HG03139 (cell line): ENCODE measurements around the gene ACOXL.

Experiments used
- ATAC-seq: cut with Tn5 transposase; IDR thresholded peaks from one replicate; pipeline ENCODE4 v1.9.1; 2021; ENCODE audit not compliant: unreplicated experiment

The ACOXL gene

DNA sequence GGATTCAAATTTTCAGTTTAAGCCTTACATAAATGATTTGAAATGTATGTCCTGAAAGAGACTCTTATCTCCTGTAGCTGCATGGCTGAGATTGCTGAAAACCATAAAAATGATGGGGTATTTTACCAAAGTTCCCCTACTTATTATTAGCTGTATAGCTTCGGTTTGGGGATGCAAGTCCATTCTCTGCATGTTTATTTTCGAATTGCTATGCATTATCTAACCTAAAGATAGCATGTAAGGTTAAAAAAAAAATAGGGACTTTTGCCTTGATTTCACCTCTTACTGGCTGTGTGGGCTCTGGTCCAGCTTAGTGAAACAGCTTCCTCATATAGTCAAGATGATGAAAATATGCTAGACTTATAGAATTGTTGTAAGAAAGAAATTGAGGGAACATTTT is 14.0 kb upstream of the ACOXL start:
- no peak for ATAC-seq

DNA sequence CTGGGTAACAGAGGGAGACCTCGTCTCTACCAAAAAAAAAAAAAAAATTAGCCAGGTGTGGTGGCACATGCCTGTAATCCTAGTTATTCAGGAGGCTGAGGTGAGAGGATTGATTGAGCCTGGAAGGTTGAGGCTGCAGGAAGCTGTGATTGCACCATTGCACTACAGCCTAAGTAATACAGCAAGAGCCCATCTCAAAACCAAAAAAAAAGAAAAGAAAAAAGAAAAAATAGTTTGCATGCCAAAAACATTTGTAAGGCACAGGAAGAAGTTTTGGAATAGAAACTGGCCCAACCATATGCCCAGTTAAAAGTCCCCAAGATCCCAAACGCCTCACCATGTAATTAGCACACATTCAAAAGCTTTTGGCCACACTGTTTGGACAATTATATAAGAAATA is 13.4 kb upstream of the ACOXL start:
- ATAC-seq, result no peak

DNA sequence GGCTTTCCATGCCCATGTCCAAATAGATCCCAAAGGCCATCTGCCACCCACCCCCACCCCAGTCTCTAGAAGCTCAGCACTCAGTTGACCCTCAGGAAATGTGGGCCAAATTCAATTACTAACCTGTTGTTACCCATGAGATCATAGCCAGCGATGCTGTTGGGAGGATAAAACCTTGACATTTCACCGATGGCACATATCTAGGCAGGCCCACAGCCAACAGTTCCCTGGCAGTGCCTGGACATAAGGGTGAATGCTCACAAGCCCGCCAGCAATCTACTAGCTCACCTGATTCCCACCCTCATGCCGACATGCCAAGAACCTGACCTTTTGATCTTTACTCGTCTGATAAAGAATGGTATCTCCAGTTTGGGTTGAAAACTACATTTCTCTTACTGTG is 11.8 kb upstream of the ACOXL start:
- no peak for ATAC-seq

DNA sequence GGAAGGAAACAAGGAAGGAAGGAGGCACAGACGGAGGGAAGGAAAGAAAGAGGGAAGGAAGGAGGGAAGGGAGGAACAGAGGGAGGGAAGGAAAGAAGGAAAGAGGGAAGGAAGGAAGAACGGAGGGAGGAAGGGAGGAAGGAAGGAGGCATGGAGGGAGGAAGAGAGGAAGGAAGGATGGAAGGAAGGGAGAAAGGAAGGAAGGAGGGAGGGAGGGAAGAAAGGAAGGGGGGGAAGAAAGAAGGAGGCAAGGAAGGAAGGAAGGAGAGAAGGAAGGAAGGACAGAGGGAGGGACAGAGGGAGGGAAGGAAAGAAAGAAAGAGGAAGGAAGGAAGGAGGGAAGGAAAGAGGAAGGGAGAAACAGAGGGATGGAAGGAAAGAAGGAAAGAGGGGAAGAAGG is 7.6 kb upstream of the ACOXL start:
- no peak for ATAC-seq

DNA sequence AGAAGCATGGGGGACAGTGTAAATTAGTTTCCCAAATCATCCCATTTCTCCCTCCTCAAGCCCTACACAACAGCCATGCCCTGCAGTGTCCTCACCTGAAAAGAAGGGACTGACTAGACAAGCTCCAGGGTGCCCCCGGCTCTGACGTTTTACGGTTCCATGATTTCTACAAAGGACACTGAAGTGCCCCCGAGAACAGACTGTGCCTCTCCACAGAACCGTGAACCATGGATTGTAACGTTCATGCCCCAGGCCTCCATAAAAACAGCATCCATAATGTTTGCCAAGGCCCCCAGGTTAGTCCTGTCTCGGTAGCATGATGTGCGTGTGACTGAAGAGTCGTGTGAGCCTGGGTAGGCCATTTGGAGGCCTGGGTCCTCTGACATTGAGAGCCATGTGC is 7.0 kb upstream of the ACOXL start:
- ATAC-seq, result no peak

DNA sequence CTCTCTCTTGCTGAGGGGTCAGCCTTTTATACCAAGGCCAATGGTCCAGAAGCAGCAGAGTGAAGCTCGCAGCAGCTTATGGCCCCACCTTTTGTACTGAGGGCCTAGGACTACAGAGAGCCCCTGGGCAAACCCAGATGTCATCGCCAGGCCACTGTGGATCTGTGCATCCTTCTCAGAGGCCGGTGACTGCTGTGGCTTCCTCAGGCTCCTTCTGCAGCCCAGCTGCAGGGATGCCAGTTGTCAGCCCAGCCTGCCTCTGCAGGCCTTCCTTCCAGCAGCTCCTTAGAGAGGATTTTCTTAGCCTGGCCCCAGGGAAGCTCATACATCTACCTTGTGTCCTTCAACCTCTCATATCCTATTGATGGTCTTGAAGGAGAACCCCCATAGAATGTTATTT is 6.5 kb upstream of the ACOXL start:
- no peak for ATAC-seq

DNA sequence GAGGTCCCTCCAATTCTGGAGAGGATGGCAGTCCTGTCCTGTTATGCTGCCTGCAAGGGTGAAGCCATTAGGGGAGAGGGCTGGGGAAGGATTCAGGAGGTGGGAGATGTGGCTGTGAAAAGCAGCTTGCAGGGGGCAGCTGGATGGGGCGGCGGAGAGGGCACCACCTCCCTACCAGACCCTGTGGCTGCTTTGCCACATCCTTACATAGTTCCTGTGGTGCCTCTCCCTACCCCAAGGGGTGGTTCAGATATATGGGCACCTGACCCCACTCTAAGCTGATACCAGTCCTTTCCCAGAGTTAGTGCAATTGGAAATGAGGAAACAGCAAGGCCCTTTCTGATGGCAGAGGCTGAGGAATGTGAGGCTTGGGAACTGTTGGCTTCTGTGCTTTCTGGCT is 6.1 kb upstream of the ACOXL start:
- no peak for ATAC-seq

DNA sequence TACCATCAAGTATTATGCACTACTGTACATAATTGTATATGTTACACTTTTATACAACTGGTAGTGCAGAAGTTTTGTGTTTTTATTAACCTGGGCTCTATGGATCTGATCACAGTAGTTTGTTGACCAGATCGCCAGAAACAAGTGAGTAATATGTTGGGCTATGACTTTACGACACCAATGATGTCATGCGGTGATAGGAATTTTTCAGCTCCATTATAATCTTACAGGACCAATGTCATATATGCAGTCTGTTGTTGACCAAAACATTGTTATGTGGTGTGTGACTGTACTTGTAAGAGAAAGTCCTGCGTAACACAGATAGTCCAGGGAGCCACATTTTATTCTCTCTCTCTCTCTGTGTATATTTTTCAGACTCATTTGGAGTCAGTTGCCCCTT is 4.5 kb upstream of the ACOXL start:
- ATAC-seq, result no peak

DNA sequence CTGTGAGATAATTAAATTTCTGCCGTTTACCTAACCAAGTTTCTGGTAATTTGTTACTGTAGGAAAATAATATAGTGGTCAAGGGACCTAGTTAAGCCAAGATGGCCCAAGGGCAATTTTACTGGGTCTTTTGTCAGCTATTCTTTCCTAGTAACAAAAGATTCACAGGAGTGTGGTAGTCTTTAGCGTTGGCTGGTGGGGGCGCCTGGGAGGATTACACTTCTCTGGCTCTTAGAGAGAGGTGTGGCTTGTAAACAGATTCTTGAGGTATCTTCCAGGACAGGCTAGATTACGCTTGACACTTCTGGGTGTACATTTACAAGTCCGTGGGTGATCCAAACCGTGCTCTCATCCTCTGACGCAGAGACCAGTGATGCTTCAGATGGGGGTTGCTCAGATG is 3.3 kb upstream of the ACOXL start:
- ATAC-seq, result no peak

DNA sequence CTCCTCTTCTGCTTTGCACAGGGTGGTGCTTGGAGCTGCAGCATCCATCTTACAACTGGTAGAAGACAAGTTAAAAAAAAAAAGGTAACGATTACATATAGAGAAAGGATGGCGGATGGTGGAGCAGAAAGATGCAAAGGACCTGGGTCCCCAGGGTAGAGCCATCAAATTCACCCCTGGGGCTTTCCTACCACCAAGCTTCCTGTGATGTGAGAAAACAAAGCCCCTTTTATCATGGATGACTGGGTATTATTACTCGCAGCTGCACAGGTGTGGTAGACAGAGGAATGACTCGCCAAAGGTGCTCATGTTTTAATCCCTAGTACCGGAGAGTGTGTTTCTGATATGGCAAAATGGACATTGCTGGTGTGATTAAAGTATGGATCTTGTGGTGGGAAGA is 1.3 kb upstream of the ACOXL start:
- no peak for ATAC-seq

DNA sequence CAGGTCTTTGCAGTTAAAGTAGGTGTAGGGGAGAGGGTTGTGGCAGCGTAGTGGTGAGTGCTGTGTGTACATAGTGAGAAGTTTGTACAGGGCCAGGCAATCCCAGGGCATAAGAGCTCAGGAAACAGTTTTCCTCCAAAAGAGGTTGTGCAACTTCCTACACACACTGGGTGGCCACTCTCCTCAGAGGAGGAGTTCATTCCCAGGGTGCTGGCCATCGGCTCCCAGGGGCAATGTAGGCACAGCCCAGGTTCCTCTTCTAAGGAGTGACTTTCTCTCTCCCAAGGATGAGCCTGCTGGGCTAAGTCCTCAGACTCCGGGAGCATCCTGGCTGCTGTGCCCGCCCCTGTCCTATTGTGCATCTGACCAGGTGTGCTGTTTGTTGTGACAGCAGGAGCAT is 3.0 kb downstream of the ACOXL start:
- no peak for ATAC-seq

DNA sequence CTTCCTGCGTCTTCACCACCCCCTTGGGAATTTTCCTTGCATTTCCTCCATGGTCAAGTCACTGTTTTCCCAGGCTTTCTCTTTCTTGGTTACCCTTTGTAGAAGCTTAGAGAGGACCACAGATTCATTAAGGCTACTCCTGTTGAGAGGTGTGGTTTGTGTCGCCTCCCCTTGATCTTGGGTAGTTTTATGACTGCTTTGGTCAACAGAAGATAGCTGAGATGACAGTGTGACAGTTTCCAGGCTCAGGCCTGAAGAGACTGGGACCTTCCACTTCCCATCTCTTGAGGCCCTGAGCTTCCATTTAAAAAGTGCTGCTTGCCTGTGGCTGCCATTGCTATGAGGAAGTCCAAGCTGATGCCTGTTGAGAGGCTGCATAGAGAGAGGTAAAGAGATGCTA is 5.4 kb downstream of the ACOXL start:
- ATAC-seq, result no peak

DNA sequence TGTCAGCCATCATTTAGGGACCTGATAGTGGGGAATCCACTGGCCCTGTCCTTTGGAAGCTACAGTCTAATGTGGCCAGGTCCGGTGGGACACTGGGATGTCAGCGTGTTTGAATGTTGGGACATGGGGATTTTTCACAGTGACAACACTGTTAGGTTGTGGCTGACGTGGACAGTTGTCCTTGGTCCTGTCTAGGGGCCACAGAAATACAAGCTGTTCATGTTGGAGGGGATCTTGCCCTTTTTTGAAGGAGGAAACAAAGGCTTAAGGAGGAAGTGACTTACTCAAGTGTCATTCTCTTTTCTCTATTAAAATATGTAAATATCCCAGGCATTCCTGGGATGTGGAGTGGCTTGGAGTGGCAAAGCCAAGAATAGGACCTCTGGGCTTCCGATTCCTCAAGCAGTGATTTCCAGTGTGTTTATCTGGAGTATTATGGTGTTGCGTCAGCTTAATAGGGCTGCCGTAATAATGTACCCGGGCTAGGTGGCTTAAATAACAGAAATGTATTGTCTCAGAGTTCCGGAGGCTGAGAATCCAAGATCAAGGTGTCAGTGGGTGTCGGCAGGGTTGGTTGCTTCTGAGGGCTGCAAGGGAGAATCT is 8.5 kb downstream of the ACOXL start:
- no peak for ATAC-seq

DNA sequence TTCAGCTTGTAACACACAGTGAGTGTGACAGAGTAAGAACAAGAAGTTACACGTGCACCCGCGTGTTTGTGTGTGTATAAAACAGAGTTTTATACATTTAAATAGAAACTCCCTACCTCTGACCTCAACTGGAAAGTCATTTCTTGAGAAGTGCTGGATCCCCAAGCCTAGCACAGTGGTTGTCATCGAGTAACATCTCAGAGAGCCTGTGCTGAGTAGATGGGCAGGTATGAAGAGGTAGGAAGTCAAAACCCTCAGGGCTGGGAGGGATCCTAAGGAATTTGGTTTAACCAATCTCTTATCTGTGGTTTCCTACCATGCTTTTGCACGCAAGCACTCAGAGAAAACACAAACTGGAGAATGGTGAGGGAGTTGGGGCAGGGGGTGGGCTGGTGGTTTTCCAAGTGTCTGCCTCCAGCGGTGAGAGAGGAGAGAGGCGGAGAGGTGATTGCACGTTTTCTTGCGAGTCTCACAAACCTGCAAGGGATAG is 9.2 kb downstream of the ACOXL start:
- no peak for ATAC-seq

DNA sequence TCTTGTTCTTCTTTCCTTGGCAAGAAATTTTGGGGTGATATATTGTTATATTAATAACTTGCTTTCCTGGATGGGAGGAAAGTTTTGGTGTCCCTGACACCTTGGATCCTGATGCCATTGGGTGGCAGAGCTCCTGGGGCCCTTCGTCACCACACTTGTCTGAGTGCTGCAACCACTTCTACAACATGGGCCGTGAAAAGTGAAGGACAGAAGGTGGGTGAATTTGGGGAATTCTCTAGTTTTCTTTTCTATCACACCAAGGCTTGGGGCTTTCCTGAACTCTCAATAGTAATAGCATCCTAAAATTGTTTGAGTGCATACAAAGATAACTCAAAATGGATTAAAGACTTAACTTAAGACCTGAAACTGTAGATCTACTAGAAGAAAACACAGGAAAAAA is 10.0 kb downstream of the ACOXL start:
- ATAC-seq, result no peak

DNA sequence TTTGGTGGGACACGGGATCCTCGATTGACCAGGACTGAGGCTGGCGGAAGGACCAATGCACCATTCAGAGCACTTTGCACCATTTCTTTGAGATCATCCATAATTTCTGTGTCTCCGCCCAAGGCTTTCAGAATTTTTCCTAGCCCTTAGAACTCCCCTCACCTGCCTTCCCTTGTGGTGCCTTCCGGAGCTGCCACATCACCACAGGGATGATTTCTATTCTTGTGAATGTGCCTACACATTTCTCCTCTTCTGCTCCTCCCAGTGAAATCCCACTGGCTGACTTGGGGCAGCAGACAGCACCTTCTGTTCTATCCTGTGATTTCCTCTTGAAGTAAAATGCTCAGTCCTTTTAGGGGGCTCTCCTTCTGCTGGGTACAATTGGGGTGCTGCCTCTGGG is 11.2 kb downstream of the ACOXL start:
- no peak for ATAC-seq

DNA sequence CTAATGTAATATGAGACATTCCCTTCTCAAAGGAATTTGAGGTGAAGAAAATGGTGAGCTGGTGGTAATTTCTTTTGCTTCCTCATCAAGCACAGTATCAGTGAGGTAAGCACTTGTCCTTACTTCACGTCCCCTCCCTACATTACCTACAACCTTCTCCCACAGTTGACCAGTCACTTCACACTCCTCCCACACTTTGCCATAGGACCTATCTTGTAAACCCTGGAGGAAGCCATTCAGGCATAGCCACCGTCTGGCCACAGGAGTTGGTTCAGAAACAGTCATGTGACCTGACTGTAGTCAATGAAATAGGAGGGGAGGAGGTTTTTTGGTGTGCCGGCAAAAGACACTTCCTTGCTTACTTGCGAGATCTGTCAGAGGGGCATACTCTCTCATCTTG is 12.1 kb downstream of the ACOXL start:
- ATAC-seq, result no peak

DNA sequence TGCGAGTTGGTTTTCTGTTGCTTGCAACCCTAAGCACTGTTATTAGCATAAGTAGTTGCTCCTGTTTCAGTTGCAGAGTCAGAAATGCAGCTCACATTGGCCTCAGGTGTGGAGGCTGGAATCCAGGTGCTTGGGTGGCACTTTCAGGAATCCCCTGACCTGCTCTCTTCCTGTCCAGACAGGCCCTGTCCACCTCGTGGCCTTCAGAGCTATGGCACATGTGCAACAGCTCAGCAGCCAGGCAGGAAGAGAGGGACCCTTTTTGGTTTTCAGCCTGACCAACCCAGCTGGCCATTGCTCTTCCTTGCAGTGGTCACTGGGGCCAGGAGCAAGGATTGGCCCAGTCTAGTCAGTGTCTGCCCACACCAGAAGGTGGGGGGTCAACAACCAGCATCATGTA is 12.7 kb downstream of the ACOXL start:
- ATAC-seq, result no peak

DNA sequence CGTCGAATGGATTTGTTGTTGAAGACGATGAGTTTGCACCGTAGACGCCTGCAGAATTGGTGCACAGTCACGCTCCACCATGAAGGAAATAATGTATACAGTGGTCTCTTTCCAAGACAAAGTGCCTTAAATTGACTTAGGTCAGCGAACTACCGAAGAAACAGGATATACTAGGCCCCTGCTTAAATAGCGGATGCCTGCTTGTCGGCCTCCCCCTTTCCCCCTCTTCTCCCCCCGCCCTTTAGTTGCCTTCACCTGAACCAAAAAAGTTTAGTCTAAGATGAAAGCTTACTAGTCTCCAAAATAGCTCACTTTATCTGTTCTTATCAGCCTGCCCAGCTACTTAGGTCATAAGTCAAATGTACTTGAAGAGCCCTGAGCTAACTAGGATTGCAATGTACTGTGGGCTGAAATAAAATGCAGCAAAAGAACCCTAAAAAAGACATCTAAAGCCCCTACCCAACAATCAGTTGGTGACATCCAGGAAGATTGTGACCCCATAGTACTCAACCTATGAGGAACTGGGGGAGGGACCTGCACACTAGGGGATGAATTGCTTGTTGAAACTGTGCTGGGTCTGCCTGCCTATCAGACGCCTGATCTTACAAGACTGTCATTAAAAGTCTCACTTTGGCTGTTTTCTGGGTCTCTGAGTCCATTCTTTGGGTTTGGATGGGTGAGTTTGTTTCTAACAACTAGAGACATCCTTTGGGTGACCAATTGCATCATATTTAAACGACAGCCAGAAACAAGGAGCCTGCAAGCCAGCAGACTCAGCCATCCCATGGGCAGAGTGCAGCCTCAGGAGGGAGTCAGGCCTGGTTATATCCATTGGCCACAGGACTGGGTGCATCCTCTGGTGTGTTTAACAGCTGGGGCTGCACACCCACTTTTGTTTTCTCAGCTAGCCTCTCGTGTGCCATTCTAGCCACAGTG is 14.5 kb downstream of the ACOXL start:
- no peak for ATAC-seq

DNA sequence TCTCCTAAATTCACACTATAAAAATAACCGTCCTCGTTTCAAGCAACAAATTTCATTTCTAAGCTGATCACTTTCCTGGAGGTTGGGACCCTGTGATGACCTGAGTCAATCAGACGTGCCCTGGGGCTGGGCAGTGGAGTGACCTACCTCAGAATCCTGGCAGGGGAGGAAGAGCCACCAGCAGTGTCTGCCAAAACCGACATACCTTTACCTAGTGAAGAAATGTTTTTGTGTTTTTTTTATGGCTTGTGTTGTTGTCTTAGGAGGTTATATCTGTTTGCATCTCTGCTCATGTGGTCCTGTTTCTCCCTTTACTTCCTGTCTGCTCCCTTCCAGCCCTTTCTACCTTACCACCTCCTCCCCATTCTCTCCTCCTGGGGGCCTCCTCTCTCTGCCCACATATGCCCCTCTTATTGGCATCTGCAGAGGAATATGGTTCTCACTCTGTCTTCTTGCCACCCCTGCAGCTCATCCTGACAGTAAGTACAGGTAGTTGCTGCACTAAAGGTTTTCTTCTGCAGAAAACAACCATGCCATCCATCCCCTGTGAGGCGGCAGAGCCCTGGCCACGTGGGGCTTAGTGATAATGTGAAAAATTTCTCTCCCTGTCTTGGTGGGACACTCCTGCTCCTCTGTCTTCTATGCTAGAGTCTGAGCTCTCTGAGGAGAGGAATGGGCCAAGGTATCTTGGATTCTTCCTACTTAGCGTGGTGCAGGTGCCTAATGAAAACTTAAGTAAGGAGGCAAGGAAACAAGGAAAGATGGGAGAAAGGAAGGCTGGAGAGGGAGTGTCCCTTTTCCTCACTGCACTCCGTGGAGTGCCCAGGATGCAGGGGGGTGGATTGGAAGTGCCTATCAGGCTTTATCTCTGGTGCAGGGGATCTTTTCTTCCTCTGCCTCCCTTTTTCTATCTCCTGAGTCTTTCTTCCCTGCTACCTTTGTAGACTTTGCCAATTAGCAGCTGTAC is 15.4 kb downstream of the ACOXL start:
- ATAC-seq, result no peak

DNA sequence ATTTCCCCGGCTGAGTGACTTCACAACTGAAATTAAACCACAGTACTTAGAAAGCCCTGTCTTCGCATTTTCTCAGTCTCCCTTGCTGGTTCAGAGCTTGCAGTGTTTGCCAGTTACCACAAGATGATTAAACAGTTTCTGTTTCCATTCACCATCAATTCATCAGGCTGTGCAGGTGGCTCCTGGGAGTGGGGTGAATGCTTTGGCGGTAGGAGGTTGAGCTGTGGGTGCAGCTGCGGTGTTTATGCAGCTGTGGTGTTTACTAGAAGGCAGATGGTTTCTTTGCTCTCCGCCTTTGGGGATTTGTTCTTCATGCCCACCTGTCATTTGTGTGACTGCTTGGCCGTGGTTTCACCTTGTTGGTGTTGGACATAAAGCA is 16.1 kb downstream of the ACOXL start:
- ATAC-seq, result peak; percentile 95
